Left hindlimb (tissue), 1 donor: ENCODE results near the gene APLP1.
"Not testable (repeated sequence)": the region's sequence is repeated elsewhere in the genome, so short reads cannot be mapped to it uniquely, and the experiment has no call there.

ENCODE experiments used
- DNase-seq: peaks from one replicate; pipeline ENCODE4 v3.0.0-alpha.2; 2018

Gene APLP1

GRCh38 chr19:35868172-35868822, at the start of gene APLP1:
TSS of gene APLP1 (plus strand) at chr19:35868574. CDS start at chr19:35868637, 63 bp downstream.
- DNase-seq = peak; percentile 72

GRCh38 chr19:35822579-35822978, 45.8 kb upstream of the APLP1 start:
- DNase-seq = no peak

GRCh38 chr19:35824150-35824549, 44.2 kb upstream of the APLP1 start:
- DNase-seq = no peak

GRCh38 chr19:35828692-35829301, 39.6 kb upstream of the APLP1 start:
- DNase-seq = peak; percentile 69

GRCh38 chr19:35830986-35831385, 37.4 kb upstream of the APLP1 start:
- no peak for DNase-seq

GRCh38 chr19:35832054-35832453, 36.3 kb upstream of the APLP1 start:
- no peak for DNase-seq

DNA sequence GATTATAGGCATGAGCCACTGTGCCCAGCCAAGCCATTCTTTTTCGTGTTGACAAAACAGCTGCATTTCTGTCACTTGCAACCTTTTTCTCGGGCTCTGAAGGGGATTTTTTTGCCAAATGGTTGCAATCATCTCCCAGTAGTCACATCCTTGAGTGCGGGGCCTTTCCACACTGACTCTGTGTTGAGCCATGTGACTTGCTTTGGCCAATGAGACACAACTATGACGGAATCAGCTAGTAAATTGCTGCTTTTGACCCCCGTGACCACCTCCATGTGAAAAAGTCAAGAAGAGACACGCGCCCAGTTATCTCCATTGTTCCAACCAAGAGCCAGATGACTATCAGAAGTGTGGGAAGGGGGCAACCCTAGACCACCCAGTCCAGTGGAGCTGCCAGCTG, 34.4 kb upstream of the APLP1 start:
- no peak for DNase-seq

DNA sequence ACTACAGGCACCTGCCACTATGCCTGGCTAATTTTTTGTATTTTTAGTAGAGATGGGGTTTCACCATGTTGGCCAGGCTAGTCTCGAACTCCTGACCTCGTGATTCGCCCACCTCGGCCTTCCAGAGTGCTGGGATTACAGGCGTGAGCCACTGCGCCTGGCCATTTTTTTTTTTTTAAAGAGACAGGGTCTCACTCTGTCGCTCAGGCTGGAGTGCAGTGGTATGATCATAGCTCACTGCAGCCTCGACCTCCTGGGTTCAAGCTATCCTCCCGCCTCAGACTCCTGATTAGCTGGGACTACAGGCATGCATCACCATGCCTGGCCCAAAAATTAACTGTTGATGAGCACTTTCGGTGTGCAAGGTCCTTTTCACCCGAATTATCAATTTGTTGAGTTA, 32.3 kb upstream of the APLP1 start:
- not testable (repeated sequence) for DNase-seq

DNA sequence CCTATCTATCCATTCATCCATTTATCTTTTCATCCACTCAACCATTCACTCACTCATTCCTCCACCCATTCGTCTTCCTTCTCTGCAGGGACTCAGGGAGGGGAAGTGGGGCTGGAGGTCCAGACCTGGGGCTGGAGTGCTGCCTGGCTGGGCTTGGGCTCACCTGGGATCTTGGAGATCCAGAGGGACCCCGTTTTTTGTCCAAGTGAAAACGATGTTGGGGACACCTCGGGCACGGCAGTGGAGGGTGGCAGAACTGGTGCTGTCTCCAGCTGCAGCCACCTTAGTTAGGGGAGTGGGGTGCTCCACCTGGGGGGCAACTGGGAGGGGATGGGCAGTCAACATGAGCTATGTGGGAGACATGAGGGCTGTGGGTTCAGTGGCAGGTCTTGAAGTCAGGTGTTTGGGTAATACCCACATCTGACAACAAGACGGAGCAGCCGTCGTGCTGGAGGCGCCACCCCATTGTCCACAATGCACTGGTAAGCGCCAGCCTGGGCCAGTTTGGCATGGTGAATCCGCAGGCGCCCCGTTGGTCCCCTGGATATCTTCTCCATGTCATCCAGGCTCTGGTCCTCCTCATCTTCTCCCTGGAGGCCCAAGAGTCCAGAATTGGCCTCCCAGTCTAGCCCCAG, 26.3 kb upstream of the APLP1 start:
- DNase-seq = no peak

DNA sequence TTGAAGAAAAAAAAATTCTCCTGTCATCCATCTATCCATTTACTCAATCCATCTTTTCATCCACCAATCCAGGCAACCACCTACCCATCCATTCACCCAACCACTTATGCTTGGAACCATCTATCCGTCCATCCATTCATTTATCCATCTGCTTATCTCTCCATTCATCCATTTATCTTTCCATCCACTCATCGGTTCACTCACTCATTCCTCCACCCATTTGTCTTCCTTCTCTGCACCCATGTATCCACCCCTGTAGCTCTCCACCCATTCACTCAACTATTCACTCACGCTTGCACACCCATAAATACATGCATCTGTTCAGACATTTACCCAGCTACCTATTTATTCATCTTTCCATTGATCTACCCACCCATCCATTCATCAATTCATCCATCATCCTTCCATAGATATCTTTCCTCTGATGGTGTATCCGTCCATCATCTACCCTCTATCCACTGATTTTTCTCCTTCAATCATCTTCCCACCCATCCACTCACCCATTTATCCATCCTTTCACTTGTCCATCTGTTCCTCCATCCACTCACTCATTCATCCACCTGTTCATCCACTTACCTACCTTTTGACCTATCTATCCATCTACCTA, 25.6 kb upstream of the APLP1 start:
- DNase-seq = no peak

DNA sequence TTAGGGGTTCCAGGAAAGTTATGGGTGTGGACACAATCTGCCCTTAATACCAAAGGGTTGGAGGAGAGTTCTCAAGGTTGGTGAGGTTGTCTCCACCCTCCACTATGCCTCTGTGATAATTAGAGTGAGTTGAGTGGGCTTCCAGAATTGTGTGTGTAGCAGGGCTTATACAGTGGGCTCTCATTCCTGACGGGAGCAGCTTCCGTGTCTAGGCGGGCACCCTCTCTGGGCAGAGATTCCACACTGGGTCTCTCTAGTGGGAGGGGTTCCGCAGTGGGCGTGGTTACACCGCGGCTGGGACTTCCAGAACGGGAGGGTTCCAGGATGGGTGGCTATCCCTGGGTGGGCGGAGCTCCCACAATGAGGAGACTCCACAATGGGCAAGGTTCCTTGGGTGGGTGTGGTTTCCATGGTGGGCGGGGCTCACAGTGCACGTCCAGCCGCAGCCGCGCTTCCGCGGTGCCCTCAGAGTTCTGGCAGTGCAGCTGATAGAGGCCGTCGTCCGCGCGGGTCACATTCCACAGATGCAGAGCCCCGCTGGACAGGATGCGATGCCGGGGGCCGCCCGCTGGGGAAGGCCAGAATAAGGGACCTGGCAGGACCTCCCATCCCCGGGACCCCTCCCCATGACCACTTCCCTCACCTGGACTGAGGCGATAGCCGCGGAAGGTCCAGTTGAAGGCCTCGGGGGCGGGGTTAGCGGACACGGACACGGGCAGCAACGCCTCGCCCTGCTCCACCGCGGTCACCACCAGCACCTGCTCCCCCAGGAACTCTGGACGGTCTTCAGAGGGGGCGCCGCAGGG, 24.5 kb upstream of the APLP1 start:
- DNase-seq = no peak

GRCh38 chr19:35844482-35845214, 23.7 kb upstream of the APLP1 start:
- DNase-seq = no peak

- no peak for DNase-seq
Measured at GRCh38 chr19:35845215-35846037, 22.9 kb upstream of the APLP1 start.

GRCh38 chr19:35846038-35846668, 22.2 kb upstream of the APLP1 start:
- DNase-seq = no peak

DNA sequence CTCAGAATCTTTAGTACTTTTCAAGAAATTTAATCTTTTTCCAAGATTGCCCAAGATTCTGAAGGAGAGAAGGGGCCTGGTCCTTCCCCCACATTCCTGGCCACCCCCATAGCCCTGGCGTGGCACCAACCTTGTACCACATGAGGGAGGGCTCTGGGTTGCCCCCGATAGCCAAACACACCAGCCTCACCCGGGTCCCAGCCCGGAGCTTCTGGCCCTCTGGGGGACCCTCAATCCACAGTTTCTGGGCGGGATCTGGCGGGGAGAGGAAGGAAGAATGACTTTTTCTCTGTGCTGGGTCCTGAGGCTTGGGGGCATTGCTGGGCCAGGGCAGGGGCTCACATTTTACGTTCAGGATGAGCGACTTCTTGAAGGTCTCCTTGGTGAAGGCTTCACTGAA, 20.5 kb upstream of the APLP1 start:
- no peak for DNase-seq

GRCh38 chr19:35848486-35848885, 19.9 kb upstream of the APLP1 start:
- no peak for DNase-seq

- DNase-seq = no peak
Measured at GRCh38 chr19:35848919-35849505, 19.4 kb upstream of the APLP1 start.

- no peak for DNase-seq
Measured at GRCh38 chr19:35851213-35852028, 17.0 kb upstream of the APLP1 start.

- DNase-seq = no peak
Measured at GRCh38 chr19:35852029-35852780, 16.2 kb upstream of the APLP1 start, which contains the start of gene NPHS1. TSS of gene NPHS1 (minus strand) at chr19:35852504. CDS start at chr19:35851837, 667 bp downstream.
